BLaER1 (cell line): Measurements from ENCODE around the gene PAQR7.

ENCODE experiments used
- H3K27ac ChIP-seq: shearing (Covaris generic); formaldehyde crosslinking; 2 replicates; pipeline ENCODE4 v1.8.1; 2022
- H3K27me3 ChIP-seq: shearing (Covaris generic); formaldehyde crosslinking; 2 replicates; pipeline ENCODE4 v1.8.1; 2022
- H3K36me3 ChIP-seq: shearing (Covaris generic); formaldehyde crosslinking; 2 replicates; pipeline ENCODE4 v1.8.1; 2022
- H3K4me1 ChIP-seq: shearing (Covaris generic); formaldehyde crosslinking; 2 replicates; pipeline ENCODE4 v1.8.1; 2022
- H3K4me2 ChIP-seq: shearing (Covaris generic); formaldehyde crosslinking; 2 replicates; pipeline ENCODE4 v1.8.1; 2022
- H3K4me3 ChIP-seq: shearing (Covaris generic); formaldehyde crosslinking; 2 replicates; pipeline ENCODE4 v1.8.1; 2022
- H3K9ac ChIP-seq: shearing (Covaris generic); formaldehyde crosslinking; 2 replicates; pipeline ENCODE4 v1.8.1; 2022
- H3K9me3 ChIP-seq: shearing (Covaris generic); formaldehyde crosslinking; 2 replicates; pipeline ENCODE4 v1.8.1; 2022
- H4K20me1 ChIP-seq: shearing (Covaris generic); formaldehyde crosslinking; 2 replicates; pipeline ENCODE4 v1.8.1; 2022
- Cebpa-rat ChIP-seq: shearing (Covaris generic); IDR thresholded peaks from 2 replicates; pipeline ENCODE4 v1.8.1; 2022

Gene PAQR7

DNA sequence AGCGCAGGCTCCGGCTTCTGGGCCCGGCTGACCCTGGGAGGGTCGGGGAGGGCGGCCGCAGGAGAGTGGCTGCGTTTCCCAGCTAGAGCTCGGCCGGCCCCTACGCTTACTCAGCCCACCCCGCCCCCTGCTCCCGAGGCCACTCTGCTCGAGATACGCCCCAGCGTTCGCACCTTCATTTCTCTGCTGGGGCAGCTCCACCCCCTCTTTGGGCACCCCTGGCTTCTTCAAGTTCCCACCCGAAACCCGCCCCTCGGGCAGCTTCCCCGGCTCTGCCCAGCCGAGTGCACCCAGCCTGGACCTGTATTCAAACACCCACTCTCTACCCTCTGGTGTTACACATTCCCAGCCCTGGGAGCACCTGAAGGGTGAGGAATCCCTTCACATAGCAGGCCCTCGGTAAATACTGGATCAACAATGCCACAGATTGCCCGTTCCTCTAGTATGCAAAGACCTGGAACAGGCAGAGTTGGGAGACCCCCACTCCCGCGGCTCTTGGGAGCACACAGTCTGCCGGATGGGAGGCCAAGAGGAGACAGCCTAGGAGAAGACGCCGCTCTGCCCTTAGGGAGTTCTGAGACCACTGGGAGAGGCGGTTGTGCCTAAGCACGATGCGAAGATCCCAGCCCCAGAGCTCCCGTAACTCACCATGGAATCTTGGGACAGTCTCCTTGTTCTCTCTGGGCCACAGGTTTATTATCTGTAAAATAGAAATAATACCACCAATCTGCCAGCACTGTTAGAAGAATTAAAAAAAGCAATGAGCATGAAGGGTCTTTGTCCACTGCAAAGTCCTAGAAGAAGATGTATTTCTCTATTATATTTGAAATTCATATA, 566 bp upstream of the PAQR7 start:
- no peaks in the 10 kb centered on the region for H3K36me3 ChIP-seq
- H3K4me3 ChIP-seq: peak overlapping the region; percentile 72
- no peaks in the 10 kb centered on the region for H4K20me1 ChIP-seq
- peaks cover 40% of the 10 kb centered on the region for H3K4me1 ChIP-seq
- peak overlapping the region; percentile 73 for H3K27ac ChIP-seq
- no peaks in the 10 kb centered on the region for H3K9me3 ChIP-seq
- TF ChIP-seq Cebpa-rat: no peak
- H3K27me3 ChIP-seq: peaks cover 21% of the 10 kb centered on the region; the same call in 1 of the 2 replicates
- peak overlapping the region; percentile 77 for H3K9ac ChIP-seq
- peak overlapping the region; percentile 96 for H3K4me2 ChIP-seq

GRCh38 chr1:25874635-25875153, 814 bp downstream of the PAQR7 start:
- Histone ChIP-seq H3K9ac (peak overlapping the region; percentile 77), H3K36me3 (no peaks in the 10 kb centered on the region), H3K4me1 (peaks cover 54% of the 10 kb centered on the region), H3K4me2 (peak overlapping the region; percentile 96), H3K9me3 (no peaks in the 10 kb centered on the region), H3K27me3 (peaks cover 21% of the 10 kb centered on the region; the same call in 1 of the 2 replicates), H3K27ac (peak overlapping the region; percentile 73), H4K20me1 (no peaks in the 10 kb centered on the region), H3K4me3 (peak overlapping the region; percentile 72)
- TF ChIP-seq Cebpa-rat: no peak

DNA sequence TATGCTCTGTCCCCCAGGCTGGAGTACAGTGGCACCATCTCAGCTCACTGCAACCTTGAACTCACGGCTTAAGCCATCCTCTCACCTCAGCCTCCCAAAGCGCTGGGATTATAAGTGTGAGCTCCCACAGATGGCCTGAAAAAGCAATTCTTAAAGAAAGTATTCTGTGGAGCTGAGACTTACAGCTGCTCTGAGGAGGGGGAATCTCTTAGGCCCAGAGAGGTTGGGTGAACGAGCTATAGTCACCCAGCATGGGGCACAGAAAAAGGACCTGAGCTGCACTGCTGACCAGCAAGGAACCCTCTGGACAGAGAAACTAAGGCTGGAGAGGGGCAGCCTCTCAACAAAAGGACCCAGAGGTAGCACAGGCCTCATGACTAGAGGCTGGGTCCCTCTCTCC, 1.3 kb downstream of the PAQR7 start:
- TF ChIP-seq Cebpa-rat: no peak
- peaks cover 21% of the 10 kb centered on the region; the same call in 1 of the 2 replicates for H3K27me3 ChIP-seq
- H3K4me2 ChIP-seq: peak overlapping the region; percentile 96
- peak overlapping the region; percentile 77 for H3K9ac ChIP-seq
- peaks cover 55% of the 10 kb centered on the region for H3K4me1 ChIP-seq
- H3K27ac ChIP-seq: peak overlapping the region; percentile 73; the same call in 1 of the 2 replicates
- H3K36me3 ChIP-seq: no peaks in the 10 kb centered on the region
- no peaks in the 10 kb centered on the region for H4K20me1 ChIP-seq
- peak overlapping the region; percentile 72 for H3K4me3 ChIP-seq
- no peaks in the 10 kb centered on the region for H3K9me3 ChIP-seq

GRCh38 chr1:25873120-25873519, 2.4 kb downstream of the PAQR7 start:
- TF ChIP-seq Cebpa-rat: no peak
- Histone ChIP-seq H3K4me1 (peaks cover 55% of the 10 kb centered on the region), H3K4me2 (peak overlapping the region; percentile 19; the same call in 1 of the 2 replicates)

DNA sequence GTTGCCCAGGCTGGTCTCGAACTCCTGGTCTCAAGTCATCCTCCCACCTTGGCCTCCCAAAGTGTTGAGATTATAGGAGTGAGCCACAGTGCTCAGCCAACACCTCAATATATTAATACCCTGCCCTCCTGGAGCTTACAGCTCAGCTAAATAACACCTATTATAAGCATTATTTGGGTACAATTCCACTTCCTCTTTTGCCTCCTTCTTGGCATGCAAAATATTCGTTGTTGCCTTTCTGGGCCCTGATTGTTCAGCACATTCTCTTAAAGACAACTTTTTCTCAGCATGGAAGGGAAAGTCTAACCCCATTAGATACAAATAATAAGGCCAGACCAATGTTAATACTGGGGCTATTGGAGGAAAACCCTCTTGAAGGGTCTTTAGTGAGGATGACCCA, 2.8 kb downstream of the PAQR7 start:
- Histone ChIP-seq H3K4me3 (no peak overlapping the region), H3K4me1 (peaks cover 55% of the 10 kb centered on the region), H3K9me3 (no peaks in the 10 kb centered on the region), H3K27ac (no peak overlapping the region), H3K27me3 (peaks cover 21% of the 10 kb centered on the region; the same call in 1 of the 2 replicates), H3K4me2 (peak overlapping the region; percentile 19; the same call in 1 of the 2 replicates), H3K36me3 (no peaks in the 10 kb centered on the region), H3K9ac (no peak overlapping the region), H4K20me1 (no peaks in the 10 kb centered on the region)
- TF ChIP-seq Cebpa-rat: no peak

More at GRCh38 chr1:25873120-25873519, 2.4 kb downstream of the PAQR7 start:
- no peak overlapping the region for H3K4me3 ChIP-seq
- no peaks in the 10 kb centered on the region for H3K9me3 ChIP-seq
- H3K9ac ChIP-seq: no peak overlapping the region
- H3K27ac ChIP-seq: no peak overlapping the region
- H4K20me1 ChIP-seq: no peaks in the 10 kb centered on the region
- peaks cover 21% of the 10 kb centered on the region; the same call in 1 of the 2 replicates for H3K27me3 ChIP-seq
- H3K36me3 ChIP-seq: no peaks in the 10 kb centered on the region

DNA sequence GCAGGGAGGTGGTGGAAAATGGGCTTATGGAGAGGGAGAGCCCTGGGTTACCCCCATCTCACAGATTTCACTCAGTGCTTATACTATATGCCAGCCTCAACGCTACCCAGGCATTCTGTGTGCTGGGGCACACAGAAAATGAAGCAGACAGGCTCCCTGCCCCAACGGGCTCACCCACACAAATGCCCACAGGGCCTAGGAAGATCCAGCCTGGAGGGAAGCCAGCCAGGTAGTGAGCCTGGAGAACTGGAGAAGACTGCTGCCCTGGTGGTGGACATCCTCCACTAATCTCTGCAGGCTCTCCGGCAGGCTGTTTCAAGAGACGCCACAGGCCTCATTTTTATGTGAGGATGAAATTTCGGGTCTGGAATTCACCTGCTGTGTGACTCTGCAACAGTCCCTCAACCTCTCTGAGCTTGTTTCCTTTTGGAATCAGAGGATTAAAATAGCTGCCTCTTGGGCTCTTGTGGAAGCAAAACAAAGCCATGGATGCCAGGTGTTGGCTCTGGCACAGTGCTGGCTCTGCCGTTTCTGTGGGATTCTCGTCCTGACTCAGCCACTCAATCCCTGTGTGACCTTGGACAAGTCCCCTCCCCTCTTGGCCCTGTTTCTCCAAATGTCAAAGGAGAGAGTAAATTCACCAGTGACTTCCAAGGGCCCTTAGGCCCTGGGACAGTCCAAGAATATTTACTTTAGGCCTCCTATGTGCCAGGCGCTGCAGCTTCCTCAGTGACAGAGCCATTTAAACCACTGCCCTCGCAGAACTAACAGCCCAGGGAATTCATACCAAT, 3.6 kb downstream of the PAQR7 start:
- H3K9ac ChIP-seq: peak overlapping the region; percentile 3; the same call in 1 of the 2 replicates
- no peaks in the 10 kb centered on the region for H3K36me3 ChIP-seq
- no peak overlapping the region for H3K4me3 ChIP-seq
- H3K4me2 ChIP-seq: peak overlapping the region; percentile 79
- H4K20me1 ChIP-seq: no peaks in the 10 kb centered on the region
- TF ChIP-seq Cebpa-rat: no peak
- H3K27ac ChIP-seq: peak overlapping the region; percentile 18; the same call in 1 of the 2 replicates
- H3K27me3 ChIP-seq: peaks cover 21% of the 10 kb centered on the region; the same call in 1 of the 2 replicates
- peaks cover 55% of the 10 kb centered on the region for H3K4me1 ChIP-seq
- no peaks in the 10 kb centered on the region for H3K9me3 ChIP-seq

GRCh38 chr1:25871086-25871703, 4.3 kb downstream of the PAQR7 start:
- peak overlapping the region; percentile 18; the same call in 1 of the 2 replicates for H3K27ac ChIP-seq
- no peak for TF ChIP-seq Cebpa-rat
- H3K9me3 ChIP-seq: no peaks in the 10 kb centered on the region
- H3K4me1 ChIP-seq: peaks cover 55% of the 10 kb centered on the region
- no peak overlapping the region for H3K4me3 ChIP-seq
- peak overlapping the region; percentile 79 for H3K4me2 ChIP-seq
- H3K9ac ChIP-seq: peak overlapping the region; percentile 3; the same call in 1 of the 2 replicates
- no peaks in the 10 kb centered on the region for H4K20me1 ChIP-seq
- H3K27me3 ChIP-seq: peaks cover 16% of the 10 kb centered on the region; the same call in 1 of the 2 replicates
- no peaks in the 10 kb centered on the region for H3K36me3 ChIP-seq

DNA sequence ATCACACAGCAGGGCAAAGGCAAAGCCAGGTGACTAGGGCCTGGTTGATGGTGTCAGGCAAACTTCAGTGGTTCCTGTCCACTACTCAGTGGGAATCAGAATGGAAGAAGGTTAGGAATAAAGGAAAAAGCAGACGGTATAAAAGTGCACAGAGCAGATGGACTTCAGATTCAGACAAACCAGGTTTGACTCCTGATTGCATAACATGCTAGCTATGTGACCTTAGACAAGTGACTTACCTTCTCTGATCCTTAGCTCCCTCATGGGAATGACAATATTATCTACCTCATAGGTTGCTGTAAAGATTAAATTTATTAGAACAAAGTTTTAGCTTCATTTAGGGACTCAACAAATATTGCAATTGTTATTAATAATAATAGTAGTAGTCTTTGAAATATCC, 4.9 kb downstream of the PAQR7 start:
- no peak for TF ChIP-seq Cebpa-rat
- no peaks in the 10 kb centered on the region for H3K36me3 ChIP-seq
- H3K27ac ChIP-seq: peak overlapping the region; percentile 18; the same call in 1 of the 2 replicates
- peaks cover 55% of the 10 kb centered on the region for H3K4me1 ChIP-seq
- no peaks in the 10 kb centered on the region for H3K9me3 ChIP-seq
- H4K20me1 ChIP-seq: no peaks in the 10 kb centered on the region
- peak overlapping the region; percentile 3; the same call in 1 of the 2 replicates for H3K9ac ChIP-seq
- H3K4me3 ChIP-seq: no peak overlapping the region
- H3K4me2 ChIP-seq: peak overlapping the region; percentile 79
- peaks cover 11% of the 10 kb centered on the region; the same call in 1 of the 2 replicates for H3K27me3 ChIP-seq
